GM21381 (cell line): ENCODE results near the gene RPTOR.
"Not testable (repeated sequence)": the region's sequence is repeated elsewhere in the genome, so short reads cannot be mapped to it uniquely, and the experiment has no call there.

Experiments
- ATAC-seq: cut with Tn5 transposase; IDR thresholded peaks from one replicate; pipeline ENCODE4 v1.9.1; 2021; ENCODE audit warnings: mild to moderate bottlenecking, moderate library complexity; ENCODE audit not compliant: unreplicated experiment

The RPTOR gene, protein sequence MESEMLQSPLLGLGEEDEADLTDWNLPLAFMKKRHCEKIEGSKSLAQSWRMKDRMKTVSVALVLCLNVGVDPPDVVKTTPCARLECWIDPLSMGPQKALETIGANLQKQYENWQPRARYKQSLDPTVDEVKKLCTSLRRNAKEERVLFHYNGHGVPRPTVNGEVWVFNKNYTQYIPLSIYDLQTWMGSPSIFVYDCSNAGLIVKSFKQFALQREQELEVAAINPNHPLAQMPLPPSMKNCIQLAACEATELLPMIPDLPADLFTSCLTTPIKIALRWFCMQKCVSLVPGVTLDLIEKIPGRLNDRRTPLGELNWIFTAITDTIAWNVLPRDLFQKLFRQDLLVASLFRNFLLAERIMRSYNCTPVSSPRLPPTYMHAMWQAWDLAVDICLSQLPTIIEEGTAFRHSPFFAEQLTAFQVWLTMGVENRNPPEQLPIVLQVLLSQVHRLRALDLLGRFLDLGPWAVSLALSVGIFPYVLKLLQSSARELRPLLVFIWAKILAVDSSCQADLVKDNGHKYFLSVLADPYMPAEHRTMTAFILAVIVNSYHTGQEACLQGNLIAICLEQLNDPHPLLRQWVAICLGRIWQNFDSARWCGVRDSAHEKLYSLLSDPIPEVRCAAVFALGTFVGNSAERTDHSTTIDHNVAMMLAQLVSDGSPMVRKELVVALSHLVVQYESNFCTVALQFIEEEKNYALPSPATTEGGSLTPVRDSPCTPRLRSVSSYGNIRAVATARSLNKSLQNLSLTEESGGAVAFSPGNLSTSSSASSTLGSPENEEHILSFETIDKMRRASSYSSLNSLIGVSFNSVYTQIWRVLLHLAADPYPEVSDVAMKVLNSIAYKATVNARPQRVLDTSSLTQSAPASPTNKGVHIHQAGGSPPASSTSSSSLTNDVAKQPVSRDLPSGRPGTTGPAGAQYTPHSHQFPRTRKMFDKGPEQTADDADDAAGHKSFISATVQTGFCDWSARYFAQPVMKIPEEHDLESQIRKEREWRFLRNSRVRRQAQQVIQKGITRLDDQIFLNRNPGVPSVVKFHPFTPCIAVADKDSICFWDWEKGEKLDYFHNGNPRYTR (N-terminal part only)

DNA sequence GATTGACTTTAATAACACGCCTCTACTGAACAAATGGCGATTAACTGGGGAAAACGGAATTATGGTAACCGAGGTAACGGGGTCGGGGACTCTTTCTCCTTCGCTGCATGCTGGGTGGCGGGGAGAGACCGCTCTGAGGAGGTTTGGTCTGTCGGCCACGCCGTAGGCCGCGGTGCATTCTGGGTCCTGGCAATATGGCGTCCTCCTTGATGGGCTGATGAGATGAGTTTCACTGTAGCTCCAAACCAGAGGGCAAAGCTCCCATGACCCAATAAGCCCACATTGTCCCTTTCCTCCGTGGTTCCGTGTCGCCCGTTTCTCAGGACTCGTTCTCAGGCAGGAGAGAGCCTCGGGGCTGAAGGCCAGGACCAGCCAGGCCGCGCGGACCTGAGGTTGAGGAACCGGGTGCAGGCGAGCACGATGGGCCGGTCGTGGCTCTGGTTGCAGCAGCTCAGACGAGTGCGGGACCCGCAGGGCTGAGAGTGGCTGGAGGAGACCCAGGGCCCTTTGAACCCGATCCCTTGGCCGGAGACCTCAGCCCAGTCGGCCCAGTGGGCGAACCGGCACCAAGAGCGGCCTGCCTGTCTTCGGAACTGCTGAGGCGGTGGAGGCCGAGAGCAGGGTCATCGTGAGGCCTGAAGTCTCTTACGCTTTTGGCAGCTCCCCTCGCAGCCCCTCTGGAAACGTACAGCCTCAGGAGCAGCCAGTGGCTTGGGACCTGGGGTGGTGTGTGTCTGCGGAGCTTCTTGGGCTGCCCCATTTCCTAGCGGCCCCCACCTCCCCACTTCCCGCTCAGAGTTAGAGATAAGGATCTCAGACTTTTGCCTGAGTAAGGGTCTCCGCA, at the start of gene RPTOR:
RPTOR (plus strand) TSS at position 184 of the 844 bp plus-strand sequence. CDS start 792 bp downstream, outside the sequence.
- peak; percentile 82 for ATAC-seq

DNA sequence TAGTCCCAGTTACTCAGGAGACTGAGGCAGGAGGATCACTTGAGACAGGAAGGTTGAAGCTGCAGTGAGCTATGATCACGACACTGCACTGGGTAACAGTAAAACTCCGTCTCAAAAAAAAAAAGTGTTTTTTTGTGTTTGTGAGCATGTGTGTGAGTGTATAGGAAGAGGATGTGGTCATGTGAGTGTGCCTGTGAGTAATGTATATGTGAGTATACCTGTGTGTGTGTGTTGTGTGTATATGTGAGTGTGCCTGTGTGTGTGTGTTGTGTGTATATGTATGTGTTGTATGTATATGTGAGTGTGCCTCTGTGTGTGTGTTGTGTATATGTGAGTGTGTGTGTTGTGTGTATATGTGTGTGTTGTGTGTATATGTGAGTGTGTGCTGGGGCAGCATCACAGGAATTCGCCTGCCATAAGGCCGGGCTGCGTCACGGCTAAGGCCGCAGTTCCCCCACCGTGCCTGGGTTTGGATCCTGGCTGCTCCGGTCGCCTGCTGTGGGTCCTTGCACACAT, 46.9 kb upstream of the RPTOR start:
- no peak for ATAC-seq

DNA sequence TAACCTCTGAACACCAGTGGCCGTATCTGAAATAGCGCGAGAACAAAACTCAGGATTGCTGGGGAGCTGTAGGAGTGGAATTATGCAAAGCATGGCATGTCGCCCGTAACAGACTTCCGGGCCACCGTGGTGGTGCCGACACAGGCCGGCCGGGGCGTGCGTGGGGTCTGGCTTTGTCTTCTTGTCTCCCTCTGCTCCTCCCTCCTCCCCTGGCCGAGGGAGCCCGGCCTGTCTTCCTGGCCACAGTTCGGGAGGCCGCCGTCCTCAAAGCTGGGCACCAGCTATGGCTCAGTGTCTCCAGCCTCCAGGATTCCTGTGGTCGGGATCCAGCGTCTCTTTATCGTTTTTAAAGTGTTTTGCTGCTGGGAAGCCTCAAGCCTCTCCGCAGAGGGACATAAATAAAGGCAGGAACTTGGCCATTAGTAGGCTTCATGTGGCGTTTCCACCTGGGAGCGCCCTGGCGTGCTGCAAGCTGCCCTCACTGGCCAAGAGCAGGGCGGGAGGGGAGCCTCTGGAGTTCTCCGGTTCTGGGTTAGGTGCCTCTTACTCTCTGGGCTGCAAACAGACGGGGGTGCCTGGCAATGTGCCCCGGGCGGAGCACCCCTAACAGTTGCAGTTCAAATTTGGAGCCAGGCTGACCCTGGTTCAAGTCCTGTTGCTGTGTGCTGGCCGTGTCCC, 46.3 kb upstream of the RPTOR start:
- no peak for ATAC-seq

DNA sequence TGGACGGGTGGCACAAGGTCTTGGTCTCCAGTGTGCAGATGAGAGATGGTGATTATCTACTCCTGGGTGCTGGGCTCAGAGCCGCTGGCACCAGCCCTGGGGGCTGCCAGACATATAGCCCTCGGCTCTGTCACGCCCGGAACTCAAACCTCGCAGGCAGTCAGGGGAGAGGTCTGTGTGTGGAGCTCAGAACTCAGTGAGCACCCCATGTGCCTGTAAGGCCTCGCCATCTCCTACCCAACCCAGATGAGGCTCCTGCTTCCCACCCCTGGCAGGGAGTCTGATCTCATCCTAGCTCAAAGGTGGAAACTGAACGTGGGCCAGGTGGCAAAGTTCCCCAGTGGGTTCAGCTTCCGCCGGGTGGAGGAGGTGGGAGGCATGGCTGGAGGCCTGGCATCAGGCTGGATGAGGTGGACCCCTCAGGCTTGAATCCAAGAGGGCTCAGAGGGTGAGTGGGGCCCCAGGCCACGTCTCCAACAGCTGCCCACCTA, 45.7 kb upstream of the RPTOR start:
- ATAC-seq: no peak

DNA sequence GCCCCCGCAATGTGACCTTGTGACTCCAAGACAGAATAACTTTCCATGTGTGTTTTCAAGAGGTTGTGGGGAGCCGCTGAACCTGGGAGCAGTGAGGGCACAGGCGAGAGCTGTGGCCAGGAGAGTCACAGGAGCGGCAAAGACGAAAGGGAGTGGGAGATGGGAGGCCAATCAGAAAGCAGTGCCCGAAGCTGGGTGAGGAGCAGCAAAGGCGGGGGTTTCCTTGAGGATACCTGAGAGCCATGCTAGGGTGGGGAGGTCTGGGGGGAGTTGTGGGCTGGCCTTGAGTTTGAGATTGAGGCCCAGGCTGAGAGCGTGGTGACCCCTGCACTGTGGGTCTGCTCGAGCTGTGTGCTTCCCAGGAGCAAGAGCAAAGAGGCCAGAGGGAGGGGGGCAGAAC, 45.1 kb upstream of the RPTOR start:
- ATAC-seq: no peak

DNA sequence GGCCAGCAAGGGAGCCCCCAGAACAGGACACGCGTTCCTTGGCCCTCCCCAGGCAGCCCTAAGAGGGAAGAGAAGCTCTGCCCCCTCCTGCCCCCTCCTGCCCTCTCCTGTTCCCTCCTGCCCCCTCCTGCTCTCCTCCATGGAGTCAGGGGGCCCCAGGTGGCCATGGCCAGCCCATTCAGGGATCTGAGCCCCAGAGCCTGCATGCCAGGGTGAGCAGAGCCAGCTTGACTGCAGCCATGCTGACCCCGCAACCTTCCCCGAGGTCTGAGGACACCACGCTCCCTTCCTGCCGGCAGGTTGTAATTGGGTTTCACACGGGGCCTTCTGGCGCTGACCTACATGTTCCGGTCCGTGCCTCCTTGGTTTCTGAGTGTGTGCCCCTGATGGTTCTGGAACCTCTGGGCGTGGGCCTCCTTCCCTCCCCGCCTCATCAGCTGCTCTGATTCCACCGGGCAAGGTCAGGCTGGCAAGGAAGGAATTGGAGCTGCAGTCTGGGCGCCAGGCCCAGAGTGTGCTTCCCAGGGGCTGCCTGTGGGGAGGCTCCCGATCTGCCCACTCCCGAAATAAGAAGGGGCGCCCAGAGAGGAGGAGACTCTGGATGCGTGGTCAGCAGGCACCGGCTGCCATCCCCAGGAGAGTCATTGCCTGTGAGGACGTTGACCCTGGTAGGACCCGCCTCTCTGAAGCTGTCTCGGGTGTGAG, 44.5 kb upstream of the RPTOR start:
- no peak for ATAC-seq

DNA sequence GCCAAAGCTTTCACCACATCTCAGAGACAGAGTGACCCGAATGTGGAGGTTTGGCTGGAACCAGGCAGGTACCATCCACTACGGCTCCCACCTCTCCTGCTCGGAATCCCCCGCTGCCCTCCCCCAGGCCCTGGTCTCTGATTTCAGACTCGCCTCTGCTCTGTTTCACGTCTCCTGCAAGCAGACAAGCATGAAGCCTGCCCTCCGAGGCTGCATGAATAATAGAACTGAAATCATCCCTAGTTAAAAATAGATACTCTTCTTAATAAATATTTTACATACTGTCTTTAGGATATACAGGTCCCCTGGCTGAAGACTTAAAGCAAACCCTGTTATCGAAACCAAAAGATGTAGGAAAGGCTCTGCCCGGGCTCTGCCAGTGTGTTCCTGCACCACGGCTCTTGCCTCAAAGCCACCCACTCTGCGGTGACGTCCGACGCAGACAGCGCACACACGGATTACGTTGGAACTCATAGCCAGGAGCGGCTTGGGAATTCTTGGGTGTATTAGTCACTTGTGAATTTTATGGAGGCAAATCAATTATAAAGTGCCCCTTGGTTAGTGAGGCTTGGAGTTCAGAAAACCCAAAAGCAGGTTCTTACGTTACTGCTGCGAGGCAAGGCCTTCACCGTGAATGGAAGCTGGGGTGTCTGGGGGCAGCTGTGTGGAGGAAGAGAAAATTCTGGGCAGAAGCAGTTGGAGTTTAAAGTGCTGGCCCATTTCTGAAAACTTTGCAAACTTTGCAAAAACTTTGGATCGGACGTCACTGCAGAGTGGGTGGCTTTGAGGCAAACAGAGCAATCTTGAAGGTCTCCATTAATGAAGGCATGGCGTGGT, 42.7 kb upstream of the RPTOR start:
- ATAC-seq: no peak

DNA sequence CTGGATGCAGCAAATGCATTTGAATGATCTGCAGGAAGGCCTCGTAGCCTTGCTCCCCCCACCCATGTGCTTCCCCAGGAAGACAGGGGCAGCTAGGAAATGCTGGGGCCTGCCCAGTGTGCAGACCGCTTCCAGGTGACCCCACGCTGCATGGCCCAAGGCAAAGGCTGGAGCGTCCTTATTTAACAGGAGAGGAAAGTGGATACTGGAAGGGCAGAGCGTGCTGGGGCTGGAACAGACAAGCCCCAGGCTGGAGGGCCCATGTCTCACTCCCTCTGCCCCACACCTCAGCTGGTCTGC, 42.1 kb upstream of the RPTOR start:
- ATAC-seq: no peak

DNA sequence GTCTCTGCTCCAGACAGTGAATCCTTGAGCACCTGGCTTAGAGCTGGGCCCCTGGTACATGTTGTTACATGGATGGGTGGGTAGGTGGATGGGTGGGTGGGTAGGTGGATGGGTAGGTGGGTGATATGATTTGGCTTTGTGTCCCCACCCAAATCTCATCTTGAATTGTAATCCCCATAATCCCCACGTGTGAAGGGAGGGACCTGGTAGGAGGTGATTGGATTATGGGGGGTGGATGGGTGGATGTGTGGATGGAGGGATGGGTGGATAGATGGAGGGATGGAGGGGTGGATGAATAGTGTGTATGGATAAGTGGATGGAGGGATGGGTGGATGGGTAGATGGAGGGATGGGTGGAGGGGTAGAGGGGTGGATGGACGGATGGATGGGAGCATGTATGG, 41.6 kb upstream of the RPTOR start:
- no peak for ATAC-seq

DNA sequence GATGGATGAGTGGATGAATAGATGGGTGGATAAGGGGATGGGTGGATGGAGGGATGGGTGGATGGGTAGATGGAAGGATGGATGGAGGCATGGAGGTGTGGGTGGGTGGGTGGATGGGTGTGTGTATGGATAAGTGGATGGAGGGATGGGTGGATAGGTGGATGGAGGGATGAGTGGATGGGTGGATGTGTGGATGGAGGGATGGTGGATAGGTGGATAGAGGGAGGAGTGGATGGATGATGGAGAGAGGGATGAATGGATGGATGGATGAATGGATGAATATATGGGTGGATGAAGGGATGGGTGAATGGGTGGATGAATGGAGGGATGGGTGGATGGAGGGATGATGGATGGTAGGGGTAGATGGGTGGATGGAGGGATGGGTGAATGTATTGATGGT, 40.7 kb upstream of the RPTOR start:
- ATAC-seq: no peak

DNA sequence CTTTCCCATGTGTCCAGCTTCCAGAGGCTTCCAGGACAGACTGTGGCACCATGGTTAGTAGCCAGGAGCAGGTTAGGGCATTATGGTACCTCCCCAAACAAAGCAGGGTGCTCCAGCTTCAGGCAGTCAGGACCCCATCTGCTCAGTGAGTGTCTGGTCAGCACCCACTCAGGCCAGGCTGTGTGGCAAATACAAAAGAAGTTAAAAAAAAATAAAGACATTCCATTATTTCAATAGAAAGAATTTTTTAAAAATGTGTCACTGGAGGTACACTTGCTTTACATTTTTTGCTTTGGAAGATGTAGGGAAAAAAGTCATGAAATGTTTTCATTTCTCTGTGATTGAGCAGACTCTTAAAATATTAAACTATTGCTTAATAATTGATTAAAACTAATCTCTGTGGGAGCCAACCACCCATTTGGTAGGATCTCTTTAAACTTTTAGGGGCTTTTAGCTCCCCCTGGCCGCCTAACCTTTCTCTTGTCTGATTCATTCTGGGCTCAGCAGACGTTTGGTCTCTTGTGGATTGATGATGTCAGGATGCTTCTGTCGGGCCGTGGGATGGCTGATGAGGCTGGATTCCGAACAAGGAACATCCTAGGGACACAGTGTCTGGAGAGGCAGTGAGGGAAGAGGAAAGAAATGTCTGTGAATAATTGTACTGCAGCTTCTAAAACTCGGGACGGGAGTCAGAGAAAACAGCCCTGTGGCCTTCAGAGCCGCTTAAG, 39.8 kb upstream of the RPTOR start:
- no peak for ATAC-seq

DNA sequence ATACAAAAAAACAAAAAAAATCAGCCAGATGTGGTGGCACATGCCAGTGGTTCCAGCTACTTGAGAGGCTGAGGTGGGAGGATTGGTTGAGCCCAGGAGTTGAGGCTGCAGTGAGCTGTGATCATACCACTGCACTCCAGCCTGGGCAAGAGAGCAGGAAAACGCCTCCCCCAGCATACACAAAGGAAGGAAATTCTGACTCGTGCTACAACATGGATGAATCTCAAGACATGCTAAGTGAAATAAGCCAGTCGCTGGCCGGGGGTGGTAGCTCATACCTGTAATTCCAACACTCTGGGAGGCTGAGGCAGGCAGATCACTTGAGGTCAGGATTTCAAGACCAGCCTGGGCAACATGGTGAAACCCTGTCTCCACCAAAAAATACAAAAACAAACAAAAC, 37.5 kb upstream of the RPTOR start:
- ATAC-seq: not testable (repeated sequence)

DNA sequence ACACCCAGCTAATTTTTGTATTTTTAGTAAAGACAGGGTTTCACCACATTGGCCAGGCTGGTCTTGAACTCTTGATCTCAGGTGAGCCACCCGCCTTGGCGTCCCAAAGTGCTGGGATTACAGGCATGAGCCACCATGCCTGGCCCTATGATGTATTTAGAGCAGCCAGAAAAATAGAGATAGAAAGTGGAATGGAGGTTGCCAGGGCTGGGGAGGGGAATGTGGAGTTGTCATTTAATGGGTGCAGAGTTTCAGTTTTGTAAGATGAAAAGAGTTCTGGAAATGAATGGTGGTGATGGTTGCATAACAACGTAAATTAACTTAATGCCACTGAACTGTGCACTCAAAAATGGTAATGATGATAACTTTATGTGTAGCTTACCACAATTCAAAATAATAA, 36.7 kb upstream of the RPTOR start:
- ATAC-seq: no peak

DNA sequence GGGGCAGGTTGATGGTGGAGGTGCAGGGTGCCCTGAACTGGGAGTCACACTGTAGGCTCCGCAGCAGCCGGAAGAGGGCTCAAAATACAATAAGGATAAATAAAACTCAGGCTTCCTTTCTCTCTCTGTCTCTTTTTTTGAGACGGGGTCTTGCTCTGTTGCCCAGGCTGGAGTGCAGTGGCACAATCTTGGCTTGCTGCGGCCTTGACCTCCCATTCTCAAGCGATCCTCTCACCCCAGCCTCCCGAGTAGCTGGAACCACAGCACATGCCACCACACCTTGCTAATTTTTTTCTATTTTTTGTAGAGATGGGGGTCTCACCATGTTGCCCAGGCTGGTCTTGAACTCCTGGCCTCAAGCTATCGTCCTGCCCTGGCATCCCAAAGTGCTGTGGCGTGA, 35.3 kb upstream of the RPTOR start:
- ATAC-seq: no peak

DNA sequence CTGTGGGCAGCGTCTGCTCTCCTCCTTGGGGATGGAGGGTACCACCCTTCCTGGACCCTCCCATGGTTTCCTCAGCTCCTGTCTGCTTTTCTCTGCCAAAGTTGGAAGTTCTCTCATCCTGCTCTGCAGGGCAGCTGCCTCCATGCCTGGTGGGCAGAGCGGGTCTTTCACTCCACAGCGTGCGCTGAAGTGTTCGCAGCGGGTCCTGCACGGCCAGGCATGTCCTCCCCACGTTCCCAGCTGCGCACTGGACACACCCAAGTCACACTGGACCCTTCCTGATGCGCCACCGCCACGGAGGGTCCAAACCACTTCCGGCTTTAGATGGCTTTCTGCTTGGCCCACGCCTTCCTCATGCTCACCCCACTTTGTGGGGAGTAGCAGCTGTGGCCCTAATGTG, 34.5 kb upstream of the RPTOR start:
- no peak for ATAC-seq

DNA sequence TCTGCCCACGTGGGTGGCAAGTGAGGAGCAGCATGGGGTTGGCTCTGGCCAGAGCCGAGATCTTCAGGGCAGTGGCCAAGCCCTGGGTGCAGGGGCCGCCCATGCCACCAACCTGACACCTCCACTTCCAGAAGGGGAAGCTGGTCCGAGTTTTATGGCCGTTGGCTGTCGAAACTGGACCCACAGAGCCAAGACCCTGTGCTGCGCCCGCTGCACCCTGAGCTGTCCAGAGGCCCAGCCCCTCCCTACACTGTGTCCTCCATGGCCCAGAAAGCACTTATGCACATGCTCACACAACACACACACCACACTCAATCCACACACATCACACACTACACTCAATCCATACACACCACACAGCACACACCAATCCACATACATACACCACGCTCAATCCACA, 33.9 kb upstream of the RPTOR start:
- ATAC-seq: no peak

DNA sequence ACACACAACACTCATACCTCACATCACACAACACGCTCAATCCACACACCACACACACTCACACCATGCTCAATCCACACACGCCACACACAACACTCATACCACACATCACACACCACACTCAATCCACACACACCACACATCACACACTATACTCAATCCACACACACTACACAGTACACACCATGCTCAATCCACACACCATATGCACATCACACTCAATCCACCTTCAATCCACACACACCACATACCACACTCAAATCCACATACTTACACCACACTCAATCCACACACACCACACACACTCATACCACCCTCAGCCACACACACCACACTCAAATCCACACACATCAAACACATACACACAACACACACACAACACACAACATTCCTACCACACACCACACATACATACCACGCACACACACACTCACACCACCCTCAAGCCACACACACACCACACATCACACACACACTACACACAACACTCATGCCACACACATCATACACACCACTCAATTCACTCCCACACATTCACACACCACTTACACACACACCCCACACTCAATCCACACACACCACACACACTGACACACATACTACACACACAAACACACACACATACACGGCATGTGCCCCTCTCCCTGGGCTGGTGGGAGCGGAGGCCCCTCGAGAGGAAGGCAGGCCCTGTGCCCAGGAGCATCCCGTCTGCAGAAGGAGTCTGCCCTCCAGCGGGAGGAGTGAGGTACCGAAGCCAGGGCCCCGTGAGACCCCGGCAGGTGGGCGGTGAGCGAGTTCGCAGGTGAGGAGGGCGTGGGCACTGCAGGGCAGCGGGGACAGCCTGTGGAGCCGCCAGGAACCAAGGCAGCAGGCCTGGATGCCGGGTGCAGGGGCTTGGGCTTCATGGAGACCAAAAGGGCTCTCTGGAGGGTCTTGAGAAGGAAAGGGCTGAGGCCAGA, 33.1 kb upstream of the RPTOR start:
- ATAC-seq: no peak
